Thoracic aorta (tissue), 2 donors: ENCODE data around the gene FAM83F. TPM values are rescaled to one million over a fixed set of nuclear protein-coding genes. Genes with fewer than 3 reads are reported as not detected.

Experiments
- ATAC-seq: fragments of 150-250 bp; one replicate; pipeline ENCODE4 v1.8.0; 2017; ENCODE audit warnings: low read depth; ENCODE audit not compliant: insufficient number of reproducible peaks, low FRiP score
- DNase-seq: peaks from one replicate; pipeline ENCODE4 v3.0.0-alpha.2; 2020; ENCODE audit warnings: low spot score
- H3K27ac ChIP-seq, 2 donors: fragments of 200-600 bp; sonication (generic); 1 replicate in 1 of 2; 2 replicates in 1 of 2; pipeline ENCODE4 v1.5.1; 2016; ENCODE audit warnings: mild to moderate bottlenecking in 2 of 2, moderate library complexity in 2 of 2
- H3K27me3 ChIP-seq: fragments of 200-600 bp; sonication (generic); replicated peaks from 2 replicates; pipeline ENCODE4 v1.6.0; 2016; ENCODE audit warnings: mild to moderate bottlenecking; ENCODE audit not compliant: insufficient read depth
- H3K36me3 ChIP-seq: fragments of 200-600 bp; sonication (generic); one replicate; pipeline ENCODE4 v1.5.1; 2016
- H3K4me1 ChIP-seq, 2 donors: fragments of 200-600 bp; sonication (generic); 1 replicate in 1 of 2; 2 replicates in 1 of 2; pipeline versions ENCODE4 v1.5.1 to v1.6.0; 2016; ENCODE audit warnings: low read depth in 2 of 2, mild to moderate bottlenecking in 1 of 2; ENCODE audit not compliant: control insufficient read depth in 1 of 2
- H3K4me3 ChIP-seq: fragments of 200-600 bp; sonication (generic); 2 replicates; pipeline ENCODE4 v1.5.1; 2016; ENCODE audit warnings: mild to moderate bottlenecking
- H3K9me3 ChIP-seq: fragments of 200-600 bp; sonication (generic); 2 replicates; pipeline ENCODE4 v1.5.1; 2016
- total RNA-seq, 2 donors: library from RNA; depleted of rRNA; stranded (reverse); fragments of >200 nt; gene quantifications; one replicate each; pipeline versions ENCODE4 v1.1.0 to v1.2.3, GENCODE V29; 2016
- TF ChIP-seq, protein P1 (sequence below): fragments of 200-600 bp; sonication (generic); IDR thresholded peaks from one replicate; pipeline ENCODE4 v1.5.1; 2019; ENCODE audit warnings: antibody characterized with exemption

The FAM83F gene
- total RNA-seq, 2 donors from 2014 or later = under 0.01 to 0.28 TPM

- no peaks in the 10 kb centered on the region for H3K4me1 ChIP-seq
- ATAC-seq = no peak
- no peak overlapping the region for H3K27ac ChIP-seq
- peaks cover 3% of the 10 kb centered on the region for H3K27me3 ChIP-seq
- no peak overlapping the region for H3K4me3 ChIP-seq
- TF ChIP-seq, protein P1, sequence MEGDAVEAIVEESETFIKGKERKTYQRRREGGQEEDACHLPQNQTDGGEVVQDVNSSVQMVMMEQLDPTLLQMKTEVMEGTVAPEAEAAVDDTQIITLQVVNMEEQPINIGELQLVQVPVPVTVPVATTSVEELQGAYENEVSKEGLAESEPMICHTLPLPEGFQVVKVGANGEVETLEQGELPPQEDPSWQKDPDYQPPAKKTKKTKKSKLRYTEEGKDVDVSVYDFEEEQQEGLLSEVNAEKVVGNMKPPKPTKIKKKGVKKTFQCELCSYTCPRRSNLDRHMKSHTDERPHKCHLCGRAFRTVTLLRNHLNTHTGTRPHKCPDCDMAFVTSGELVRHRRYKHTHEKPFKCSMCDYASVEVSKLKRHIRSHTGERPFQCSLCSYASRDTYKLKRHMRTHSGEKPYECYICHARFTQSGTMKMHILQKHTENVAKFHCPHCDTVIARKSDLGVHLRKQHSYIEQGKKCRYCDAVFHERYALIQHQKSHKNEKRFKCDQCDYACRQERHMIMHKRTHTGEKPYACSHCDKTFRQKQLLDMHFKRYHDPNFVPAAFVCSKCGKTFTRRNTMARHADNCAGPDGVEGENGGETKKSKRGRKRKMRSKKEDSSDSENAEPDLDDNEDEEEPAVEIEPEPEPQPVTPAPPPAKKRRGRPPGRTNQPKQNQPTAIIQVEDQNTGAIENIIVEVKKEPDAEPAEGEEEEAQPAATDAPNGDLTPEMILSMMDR = no peak
- H3K36me3 ChIP-seq = no peaks in the 10 kb centered on the region
- no peak for DNase-seq
- H3K9me3 ChIP-seq = no peaks in the 10 kb centered on the region
These were observed 39.1 kb upstream of the FAM83F start for GRCh38 chr22:39955675-39956074.

- no peaks in the 10 kb centered on the region for H3K27me3 ChIP-seq
- no peaks in the 10 kb centered on the region for H3K9me3 ChIP-seq
- H3K4me1 ChIP-seq = no peaks in the 10 kb centered on the region
- no peak for ATAC-seq
- no peak overlapping the region for H3K27ac ChIP-seq
- H3K36me3 ChIP-seq = no peaks in the 10 kb centered on the region
- TF ChIP-seq, protein P1 = no peak
- no peak overlapping the region for H3K4me3 ChIP-seq
- DNase-seq = no peak
These were observed 37.7 kb upstream of the FAM83F start for GRCh38 chr22:39956932-39957664.

DNA sequence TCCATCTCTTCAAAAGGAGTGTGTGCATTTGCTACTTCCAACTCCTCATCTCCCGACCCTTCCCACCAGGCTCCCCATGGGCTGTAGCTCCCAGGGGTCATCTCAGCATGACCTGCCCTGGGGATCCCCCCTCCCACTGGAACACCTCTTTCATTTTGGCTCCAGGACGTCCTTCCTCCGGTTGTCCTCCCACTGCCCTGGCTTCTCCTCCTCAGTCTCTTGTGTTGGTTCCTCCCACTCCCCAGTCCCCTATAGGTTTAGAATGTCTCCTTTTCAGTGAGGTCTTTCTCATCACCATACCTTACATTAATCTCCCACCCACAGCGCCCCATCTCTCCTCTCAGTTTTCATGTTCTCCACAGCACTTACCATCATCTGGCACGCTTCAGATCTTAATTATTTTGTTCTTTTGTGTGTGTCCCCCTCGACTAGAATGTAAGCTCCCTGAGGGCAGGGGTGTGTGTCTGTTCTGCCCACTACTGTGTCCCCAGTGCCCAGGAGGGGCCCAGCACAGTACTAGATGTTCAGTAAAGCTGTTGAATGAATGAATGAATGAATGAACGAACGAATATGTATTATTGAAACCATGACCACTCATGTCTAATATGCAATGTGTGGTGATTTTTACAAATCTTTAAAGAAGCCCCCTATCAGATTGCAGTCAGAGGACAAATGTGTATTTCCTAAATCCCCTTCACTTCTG is 36.6 kb upstream of the FAM83F start:
- Histone ChIP-seq H3K9me3 (no peaks in the 10 kb centered on the region), H3K4me3 (no peak overlapping the region), H3K27me3 (no peaks in the 10 kb centered on the region), H3K27ac (no peak overlapping the region), H3K36me3 (no peaks in the 10 kb centered on the region), H3K4me1 (no peaks in the 10 kb centered on the region)
- ATAC-seq (no peak), DNase-seq (no peak)
- TF ChIP-seq, protein P1 = no peak

- no peak for DNase-seq
- Histone ChIP-seq H3K27me3 (no peaks in the 10 kb centered on the region), H3K4me3 (no peak overlapping the region), H3K9me3 (no peaks in the 10 kb centered on the region), H3K4me1 (no peaks in the 10 kb centered on the region), H3K36me3 (no peaks in the 10 kb centered on the region), H3K27ac (no peak overlapping the region)
- no peak for ATAC-seq
- TF ChIP-seq, protein P1 = no peak
These were observed 35.7 kb upstream of the FAM83F start for GRCh38 chr22:39958949-39959639.
